Stimulated activated CD4-positive, alpha-beta T cell treated with anti-CD3 and anti-CD28 coated beads, Interleukin-4, amount 100 ng/mL, for 1 hour (primary cell): ENCODE results near the gene RBFOX2.

Experiments used
- DNase-seq: peaks from one replicate; pipeline ENCODE4 v3.0.0-alpha.2; 2020

The RBFOX2 gene

DNA sequence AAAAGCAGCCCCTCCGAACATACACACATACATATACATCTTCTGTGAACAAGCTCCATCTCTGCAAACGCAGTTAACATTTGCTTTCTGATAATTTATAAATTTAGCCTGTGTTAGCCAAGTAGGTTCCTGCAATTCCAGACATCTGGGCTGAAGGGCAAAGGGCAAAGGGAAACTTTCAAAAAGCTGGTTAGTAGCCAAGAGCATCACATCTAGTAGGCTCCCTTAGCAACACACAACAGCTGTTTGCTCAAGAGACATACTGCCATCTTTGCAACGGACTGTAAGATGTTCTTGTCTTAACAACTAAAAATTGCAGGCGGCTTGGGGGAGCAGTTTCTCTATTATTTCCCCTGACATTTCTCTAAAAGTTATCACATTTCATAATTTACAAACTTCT lies 134.9 kb downstream of the RBFOX2 start:
- DNase-seq = no peak

DNA sequence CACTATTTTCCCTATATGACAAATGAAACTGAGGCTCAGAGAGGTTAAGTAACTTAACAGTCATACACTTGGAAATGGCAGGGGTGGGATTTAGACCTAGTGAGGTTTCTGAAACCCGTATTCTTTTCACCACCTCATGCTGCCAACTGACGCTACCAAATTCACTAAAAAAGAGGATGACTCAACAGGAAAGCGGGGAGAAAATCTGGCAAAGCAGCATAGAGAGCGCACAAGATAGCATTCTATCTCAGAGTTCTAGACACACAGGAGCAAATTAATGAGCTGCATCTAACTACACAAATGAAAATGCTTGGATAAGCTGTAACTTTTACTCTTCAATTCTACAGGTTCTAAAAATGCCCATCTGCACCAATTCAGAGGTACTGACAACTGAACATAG lies 136.4 kb downstream of the RBFOX2 start:
- DNase-seq = no peak

DNA sequence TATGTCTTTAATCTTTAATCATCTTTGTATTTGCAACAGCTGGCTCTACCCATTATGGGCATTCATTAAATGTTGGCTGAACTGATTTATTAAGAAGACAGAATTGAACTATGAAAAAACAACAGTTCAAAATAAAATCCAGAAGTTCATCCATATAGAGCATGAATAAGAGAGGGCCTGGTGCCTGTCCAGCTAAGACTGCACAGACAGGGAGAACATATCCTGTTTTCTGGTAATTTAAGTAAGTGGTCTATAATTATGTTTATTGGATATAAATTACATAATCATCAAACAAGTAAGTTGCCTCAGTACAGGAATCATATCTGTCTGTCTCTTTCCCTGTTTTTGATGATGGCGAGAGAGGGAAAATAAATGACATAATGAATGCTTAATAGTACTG lies 137.2 kb downstream of the RBFOX2 start:
- no peak for DNase-seq

DNA sequence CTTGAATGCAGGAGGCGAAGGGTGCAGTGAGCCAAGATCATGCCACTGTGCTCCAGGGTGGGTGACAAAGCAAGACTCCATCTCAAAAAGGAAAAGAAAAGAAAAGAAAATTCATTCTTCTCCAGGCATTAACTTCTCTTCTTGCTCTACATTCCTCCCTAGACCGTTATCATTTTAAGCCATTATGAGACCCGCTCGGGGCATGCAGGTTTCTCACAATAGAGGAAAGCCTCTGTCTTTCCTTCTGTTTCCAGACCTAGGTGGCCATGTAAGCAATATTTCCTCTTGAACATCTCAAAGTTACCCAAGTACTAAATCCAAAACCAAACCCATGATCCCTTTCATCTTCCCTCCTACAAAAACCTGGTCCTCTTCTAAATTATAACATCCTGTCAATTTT lies 139.6 kb downstream of the RBFOX2 start:
- DNase-seq = no peak

DNA sequence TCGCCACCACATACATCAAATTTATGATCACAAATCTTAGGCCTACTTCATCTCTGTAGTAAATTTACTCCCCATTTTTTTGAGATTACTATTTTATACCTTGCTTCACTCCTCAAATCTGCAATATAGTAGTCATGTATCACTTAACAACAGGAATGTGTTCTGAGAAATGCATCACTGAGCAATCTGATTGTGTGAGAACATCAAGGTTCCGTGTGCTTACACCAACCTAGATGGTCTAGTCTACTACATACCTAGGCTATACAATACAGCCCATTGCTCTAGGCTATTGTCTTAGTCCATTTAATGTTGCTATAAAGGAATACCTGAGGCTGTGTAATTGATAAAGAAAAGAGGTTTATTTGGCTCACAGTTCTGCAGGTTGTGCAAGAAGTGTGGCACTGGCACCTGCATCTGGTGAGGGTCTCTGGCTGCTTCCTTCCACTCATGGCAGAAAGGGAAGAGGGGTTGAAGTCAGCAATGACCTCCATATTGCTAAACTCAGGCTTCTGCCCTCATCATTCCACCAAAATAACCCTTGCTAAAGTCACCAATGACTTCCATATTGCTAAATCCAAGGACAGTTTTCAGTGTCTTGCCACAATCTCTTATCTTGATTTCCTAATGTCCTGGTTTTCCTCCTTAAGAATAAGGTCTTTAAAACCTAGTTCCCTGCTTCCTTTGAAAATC lies 140.3 kb downstream of the RBFOX2 start:
- no peak for DNase-seq

DNA sequence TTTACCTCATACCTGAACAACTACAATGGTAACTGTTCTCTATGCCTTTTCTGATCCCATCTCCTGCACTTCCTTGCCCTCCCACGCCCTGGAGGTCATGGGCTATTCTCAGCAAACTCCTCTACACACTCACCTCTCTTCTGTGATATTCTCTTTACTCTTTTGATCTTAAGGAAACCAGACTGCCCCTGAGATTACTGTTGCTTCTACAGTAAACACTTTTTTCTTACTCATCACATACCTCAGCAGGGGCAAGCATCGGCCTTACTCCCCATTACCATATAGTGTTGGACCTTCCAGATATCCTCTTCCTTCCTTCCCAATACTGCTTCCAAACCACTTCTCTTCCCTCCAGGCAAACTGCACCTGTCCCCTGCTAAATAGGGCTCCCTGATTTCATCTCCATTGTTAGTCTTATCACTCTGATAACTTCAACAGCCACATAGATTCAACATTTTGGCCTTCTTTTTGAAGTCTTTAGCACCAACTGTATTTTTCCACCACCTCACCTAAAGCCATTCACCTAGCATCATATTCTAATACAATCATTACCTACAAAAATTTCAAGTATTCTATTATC lies 141.2 kb downstream of the RBFOX2 start:
- DNase-seq = no peak

DNA sequence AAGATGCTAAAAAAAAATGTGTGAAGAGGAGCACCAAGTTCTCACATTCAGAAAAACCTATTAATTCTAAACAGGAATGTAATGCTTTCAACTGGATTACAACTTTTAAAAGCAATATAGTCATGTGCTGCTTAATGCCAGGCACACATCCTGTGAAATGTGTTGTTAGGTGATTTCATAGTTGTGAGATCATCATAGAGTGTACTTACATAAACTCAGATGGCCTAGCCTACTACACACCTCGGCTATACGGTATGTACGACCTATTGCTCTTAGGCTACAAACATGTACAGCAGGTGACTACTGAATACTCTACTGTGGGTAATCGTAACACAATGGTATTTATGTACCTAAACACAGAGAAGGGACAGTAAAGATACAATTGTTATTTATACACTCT lies 142.3 kb downstream of the RBFOX2 start:
- no peak for DNase-seq

DNA sequence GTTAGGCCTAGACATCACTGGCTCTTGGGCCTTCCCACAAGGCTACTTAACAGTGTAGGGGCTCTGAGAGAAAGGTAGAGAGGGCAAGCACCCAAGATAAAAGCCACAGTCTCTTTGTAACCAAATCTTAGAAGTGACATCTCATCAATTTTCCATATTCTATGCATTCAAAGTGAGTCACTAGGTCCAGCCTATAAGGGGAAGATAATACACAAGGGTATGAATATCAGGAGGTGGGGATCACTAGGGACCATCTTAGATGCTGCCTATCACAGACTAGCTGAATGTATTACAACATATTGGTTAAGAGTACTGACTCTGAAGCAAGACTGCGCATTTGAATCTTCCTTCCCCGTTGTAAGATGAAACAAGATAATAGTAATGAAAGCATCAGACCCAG lies 144.1 kb downstream of the RBFOX2 start:
- DNase-seq = no peak

DNA sequence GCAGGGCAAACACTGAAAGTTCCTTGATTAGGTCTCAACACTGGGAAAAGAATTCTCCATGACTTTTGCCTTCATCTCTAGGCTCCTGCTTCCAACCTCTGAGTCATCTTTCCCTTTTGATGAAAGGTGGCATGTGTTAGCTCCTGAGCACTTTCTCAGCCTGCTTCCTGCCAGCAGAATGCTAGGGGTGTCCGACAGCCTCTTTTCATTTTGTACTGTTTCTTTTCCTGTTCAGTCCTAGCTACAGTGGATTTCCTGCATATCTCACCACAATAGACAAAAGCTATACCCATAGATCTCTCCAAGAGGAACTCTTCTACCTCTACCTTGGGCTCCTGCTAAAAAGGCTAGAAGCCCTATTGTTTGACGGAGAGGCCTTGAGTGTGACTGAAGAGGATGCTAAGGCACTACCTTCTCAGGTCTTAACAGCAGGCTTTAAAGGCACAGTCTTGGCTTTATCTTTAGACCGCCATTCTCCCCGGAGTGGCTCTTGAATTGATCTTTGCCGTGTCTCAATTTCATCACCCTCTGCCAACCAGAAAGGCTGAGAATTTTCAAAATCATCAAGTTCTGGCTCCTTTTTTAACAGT lies 145.5 kb downstream of the RBFOX2 start:
- DNase-seq = no peak

DNA sequence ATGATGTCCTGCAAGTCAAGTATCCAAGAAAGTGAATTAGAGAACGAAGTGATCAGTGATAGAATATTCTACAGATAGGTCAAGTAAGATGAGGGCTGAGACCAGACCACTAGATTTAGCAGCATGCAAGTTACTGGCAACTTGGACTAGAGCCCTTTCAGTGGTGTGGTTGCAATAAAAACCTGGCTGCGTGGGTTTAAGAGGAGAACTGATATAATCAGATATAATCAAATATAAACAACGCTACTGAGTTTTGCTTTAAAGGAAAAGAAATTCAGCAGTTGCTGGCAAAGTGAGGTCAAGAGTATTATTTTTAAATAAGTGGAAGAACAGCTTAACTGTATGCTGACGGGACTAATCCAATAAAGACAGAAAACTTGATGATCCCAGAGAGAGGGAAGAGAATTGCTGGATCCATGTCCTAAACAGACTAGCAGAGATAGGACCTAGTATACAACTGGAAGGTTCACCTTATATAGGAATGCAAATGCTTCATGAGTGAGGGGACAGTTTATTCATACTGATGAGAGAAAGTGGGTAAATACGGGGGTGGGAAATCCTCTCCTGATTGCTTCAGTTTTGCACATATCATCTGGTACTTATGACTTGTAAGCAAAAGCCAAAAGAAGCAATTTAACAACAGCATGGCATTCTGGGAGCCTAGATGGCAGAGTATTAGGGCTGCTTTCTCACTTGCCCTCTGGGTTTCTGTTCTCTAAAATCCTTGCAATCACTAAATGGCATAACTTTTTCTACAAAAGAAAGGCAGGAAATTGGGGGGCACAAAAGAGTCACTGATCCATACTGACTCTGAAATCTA lies 146.2 kb downstream of the RBFOX2 start:
- no peak for DNase-seq

DNA sequence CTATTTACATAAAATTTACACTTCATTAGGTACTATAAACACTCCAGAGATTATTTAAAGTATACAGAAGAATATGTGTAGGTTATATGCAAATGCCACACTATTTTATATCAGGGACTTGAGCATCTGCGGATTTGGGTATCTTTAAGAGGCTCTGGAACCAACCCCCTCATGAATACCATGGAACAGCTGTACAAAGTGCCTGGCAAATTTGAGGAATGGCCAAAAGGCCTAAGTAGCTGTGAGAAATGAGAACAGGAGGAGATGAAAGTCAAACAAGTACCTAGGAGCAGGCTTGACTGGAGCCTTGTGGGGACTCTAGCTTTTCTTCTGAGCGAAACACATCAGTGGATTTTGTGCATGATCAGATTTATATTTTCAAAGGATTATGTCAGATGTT lies 149.3 kb downstream of the RBFOX2 start:
- no peak for DNase-seq

DNA sequence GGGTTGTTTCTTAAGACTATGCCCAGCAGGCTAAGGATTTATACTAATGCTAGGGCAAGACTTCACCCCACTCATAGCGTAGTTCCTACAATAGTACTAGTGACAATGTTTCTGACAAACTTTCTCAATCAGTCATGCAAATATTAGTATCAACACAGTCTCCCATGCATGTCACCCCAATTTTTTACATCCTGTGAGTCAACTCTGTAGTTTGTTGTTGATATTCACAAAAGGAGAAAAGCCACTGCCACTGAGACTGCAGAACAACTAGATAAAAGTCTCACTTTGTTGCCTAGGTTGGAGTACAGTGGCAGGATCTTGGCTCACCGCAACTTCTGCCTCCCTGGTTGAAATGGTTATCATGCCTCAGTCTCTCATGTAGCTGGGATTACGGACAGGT lies 155.2 kb downstream of the RBFOX2 start:
- DNase-seq = no peak

DNA sequence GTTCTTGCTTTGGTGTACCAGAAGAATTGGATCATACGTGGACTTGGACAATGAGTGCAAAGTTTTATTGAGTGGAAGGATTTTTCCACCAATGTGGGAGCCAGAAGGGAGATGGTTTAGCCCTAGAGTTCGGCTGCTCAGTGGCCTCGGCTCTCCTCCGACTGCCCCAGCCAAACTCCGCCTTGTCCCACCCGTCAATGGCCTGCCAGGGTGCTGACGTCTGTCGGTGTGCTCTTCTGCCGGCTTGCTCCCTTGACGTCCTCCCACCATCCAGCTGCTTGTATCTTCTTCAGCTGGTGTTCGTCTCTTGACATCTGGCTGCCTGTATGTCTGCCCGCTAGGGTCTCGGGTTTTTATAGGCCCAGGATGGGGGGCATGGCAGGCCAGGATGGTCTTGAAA lies 156.2 kb downstream of the RBFOX2 start:
- DNase-seq = no peak

DNA sequence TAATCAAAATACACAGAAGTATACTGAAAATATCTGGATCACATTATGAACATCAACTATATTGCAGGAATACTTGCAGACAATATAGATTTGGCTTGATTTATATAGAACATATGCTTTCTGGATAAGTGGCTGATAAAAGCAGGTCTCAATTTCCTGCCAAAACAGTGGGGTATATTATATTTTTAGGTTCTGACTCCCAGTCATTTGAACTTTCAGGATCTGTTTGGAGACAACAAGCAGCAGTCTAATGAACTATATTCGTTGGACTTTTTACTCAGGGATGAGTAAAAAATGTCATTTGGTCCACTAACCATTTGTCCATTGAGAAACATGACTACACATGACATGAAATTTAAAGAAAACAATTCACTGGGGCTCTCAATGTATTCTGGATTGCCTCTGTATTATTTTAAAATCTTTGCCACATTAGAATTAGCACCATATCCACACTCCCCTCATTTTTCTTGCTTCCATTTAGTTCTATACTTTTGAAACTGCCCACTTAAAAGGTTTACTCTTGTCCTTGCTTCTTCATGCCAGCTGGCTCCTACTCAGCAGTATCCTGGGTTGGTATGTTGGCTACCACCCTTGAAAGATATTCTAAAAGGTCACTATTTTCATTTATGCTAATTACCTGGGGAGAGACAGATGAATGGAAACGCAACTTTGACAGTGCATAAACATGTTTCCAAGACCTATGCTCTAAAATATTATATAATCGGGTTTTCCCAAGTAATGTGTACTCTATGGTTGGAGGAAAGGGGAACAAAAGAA lies 157.9 kb downstream of the RBFOX2 start:
- DNase-seq = no peak

DNA sequence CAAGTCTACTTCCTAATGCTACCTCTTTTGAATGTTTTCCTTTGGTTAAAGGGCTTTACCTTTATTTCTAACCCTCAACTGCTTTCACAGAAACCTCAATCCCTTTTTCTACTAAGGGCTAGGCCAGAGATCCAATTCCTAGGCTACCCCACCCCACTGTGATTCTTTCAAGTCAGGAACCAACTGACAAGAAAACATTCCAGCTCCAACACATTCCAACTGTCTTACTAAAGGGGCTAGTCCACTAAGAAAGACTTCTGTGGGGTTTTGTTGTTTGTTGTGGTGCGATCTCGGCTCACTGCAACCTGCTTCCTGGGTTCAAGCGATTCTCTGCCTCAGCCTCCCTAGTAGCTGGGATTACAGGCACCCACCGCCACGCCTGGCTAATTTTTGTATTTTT lies 159.7 kb downstream of the RBFOX2 start:
- DNase-seq = no peak

DNA sequence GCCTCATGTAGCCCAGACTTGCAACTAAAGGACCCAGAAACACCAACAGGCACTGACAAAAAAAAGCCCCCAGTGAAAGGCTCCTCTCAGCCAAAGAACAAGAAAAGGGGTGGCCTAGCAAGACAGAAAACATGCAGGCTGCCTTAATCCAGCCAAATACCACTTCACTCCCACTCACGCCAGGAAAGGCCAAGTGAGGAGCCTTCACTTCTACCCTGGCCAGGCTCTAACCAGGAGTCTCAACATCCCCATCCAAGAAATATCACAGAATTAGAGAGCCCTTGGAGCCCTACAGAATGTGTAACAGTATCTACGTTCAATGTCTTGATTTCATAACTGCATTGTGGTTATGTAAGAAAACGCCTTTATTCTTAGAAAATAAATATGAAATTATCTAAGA lies 162.0 kb downstream of the RBFOX2 start:
- DNase-seq = no peak

DNA sequence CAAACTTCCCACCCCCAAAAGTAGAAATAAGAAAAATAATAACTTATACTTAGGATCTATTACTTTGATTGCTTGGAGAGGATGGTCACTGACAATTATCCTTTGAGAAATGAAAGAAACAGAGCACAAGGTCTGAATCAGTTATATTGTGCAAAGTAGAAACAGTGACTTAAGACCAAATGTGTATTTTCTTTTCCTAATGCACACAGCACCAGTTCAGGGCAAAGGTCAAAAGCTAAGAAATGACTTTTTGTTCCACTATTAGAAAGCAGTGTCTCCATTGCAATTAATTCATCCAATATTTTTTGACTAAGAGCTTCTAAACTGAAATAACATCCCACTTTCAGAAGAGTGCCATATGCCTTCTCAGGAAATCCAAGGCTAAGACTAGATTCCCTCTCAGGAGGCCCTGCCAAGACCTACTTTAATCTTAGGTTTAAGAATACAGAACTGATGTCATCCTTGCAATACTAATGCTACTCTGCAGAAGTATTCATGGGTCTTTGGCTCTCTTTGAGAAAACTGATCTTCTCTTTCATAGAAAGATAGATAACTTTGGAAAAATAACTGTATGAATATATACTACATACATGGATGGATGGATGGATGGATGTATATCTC lies 164.0 kb downstream of the RBFOX2 start:
- no peak for DNase-seq

DNA sequence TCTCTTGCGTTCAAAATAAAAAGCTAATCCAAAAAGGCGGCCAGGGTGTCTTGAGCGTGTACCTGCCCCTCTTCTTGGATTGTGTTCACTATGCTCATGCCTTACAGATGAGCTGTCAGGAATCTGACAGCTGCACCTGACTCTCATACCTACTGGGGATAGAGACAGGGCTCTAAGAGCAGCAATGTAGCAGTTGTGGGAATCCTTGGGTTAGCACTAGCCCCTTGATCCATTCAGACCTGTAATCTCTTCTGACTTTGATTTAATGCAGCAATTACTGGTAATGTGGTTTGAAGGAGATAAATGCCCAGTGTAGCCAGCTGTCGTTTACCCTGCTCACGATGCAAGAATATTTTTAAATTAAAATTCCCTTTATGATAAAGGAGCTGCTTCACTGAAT lies 165.2 kb downstream of the RBFOX2 start:
- no peak for DNase-seq

DNA sequence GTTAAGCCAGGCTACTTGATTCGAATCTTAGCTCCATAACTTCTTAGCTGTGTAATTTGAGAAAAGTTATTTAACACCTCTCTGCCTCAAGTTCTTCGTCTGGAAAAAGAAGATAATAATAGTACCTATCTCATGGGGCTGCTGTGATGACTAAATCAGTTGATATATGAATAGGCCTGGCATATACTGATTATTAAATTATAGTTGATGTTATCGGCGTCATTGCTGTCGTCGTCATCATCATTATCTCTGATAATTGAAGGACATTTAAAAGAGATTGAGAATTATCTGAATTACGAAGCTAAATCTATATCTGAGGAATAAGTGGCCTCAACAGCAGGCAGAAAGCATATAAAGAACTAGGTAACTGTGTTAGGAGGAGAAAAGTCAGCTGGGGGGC lies 165.9 kb downstream of the RBFOX2 start:
- no peak for DNase-seq

DNA sequence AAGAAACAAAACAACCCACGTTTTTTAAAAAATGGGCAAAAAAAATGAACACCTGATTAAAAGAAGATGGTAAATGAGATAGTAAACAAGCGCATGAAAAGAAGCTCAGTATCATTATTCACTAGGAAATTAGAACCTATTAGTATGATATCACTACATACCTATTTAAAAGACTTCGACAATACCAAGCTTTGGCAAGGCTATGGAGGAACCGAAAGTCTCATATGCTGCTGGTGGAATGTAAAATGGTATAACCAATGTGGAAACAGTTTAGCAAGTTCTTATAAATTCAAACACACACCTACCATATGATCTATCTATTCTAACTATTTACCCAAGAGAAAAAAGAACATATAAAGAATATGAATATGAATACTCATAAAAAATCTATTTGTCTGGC lies 167.2 kb downstream of the RBFOX2 start:
- DNase-seq = no peak

DNA sequence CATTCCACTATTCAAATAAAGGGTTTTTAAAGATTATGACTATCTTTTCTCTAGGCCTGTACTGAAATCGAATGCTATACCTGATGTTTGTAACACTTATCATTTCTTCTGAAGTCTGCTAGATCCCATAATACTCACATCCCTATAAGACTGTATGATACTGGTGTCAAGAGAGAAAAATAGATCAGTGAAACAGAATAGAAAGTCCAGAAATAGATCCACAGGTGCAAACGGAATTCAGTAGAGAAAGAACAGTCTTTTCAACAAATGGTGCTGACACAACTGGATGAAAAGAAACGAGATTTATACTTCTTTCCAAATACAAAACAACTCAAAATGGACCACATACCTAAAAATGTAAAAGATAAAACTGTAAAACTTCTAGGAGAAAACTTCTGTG lies 167.8 kb downstream of the RBFOX2 start:
- no peak for DNase-seq

DNA sequence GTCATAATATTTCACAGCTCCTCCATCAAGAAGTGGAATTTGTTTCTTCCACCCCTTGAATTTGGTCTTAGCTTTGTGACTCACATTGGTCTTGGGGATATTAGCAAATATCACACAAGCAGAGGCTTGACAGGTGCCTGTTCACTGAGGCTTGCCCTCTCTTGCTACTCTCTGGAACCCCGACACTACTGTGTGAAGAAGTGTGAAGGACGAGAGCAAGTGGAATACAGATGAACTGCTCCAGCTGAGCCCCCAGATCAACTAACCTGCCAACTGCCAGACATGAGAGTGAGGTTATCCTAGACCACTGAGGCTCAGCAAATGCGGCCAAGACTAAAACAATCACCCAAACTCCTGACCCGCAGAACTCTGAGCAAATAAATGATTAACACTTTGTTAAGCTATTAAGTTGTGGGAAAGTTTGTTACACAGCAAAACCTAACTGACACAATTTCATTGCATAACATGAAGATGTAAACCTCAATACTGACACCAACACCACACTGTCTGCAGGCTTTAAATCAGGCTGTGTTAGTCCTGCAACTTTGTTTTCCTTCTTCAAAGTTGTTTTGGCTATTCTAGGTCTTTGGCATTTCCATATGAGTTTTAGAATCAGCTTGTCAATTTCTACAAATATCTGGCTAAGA lies 168.4 kb downstream of the RBFOX2 start:
- no peak for DNase-seq
